Colonic mucosa (tissue), 4 donors: ENCODE results near the gene CSNK1G2. TPM values are rescaled to one million over a fixed set of nuclear protein-coding genes. Genes with fewer than 3 reads are reported as not detected.
"Not testable (repeated sequence)": the region's sequence is repeated elsewhere in the genome, so short reads cannot be mapped to it uniquely, and the experiment has no call there.

ENCODE experiments used
- DNase-seq: peaks from one replicate; pipeline ENCODE4 v3.0.0-alpha.2; 2020
- H3K27ac ChIP-seq: fragments of 200-600 bp; one replicate; pipeline ENCODE4 v1.8.0; 2021
- H3K27me3 ChIP-seq: fragments of 200-600 bp; one replicate; pipeline ENCODE4 v1.8.0; 2021
- H3K36me3 ChIP-seq: fragments of 200-600 bp; one replicate; pipeline ENCODE4 v1.8.0; 2021
- H3K4me1 ChIP-seq: fragments of 200-600 bp; one replicate; pipeline ENCODE4 v1.8.0; 2021; ENCODE audit warnings: mild to moderate bottlenecking
- H3K4me3 ChIP-seq: fragments of 200-600 bp; one replicate; pipeline ENCODE4 v1.8.0; 2021
- H3K9ac ChIP-seq, 2 donors: one replicate each; pipeline ENCODE4 v1.7.0; 2013; ENCODE audit warnings: control low read depth in 2 of 2, low read depth in 2 of 2, low read length in 2 of 2
- H3K9me3 ChIP-seq: fragments of 200-600 bp; one replicate; pipeline ENCODE4 v1.8.0; 2021
- intact Hi-C: fragments of 100-400 bp; cut with DNase I; formaldehyde crosslinking; loops from one replicate; pipeline ENCODE4 v1.14.1; 2022
- total RNA-seq, 2 donors: library from RNA; stranded (reverse); fragmentation: NEBNext Ultra II Directional in 1 of 2; extraction: Animal tissue kit (Norgen Biotek cat#: 25700) in 1 of 2; gene quantifications; one replicate each; pipeline ENCODE4 v1.2.1, GENCODE V29; 2021
- TF ChIP-seq, protein P1 (sequence below): fragments of 200-600 bp; IDR thresholded peaks from one replicate; pipeline ENCODE4 v1.8.0; 2022; ENCODE audit warnings: antibody characterized with exemption, mild to moderate bottlenecking
- donor health status: healthy.
- donor health status: DM: no; HTN: no; CAD: no.
- donor health status: DM: no; HTN: no; CAD: no.

CSNK1G2 gene
- total RNA-seq, 2 donors from 2014 or later = 55.3 to 61.0 TPM

DNA sequence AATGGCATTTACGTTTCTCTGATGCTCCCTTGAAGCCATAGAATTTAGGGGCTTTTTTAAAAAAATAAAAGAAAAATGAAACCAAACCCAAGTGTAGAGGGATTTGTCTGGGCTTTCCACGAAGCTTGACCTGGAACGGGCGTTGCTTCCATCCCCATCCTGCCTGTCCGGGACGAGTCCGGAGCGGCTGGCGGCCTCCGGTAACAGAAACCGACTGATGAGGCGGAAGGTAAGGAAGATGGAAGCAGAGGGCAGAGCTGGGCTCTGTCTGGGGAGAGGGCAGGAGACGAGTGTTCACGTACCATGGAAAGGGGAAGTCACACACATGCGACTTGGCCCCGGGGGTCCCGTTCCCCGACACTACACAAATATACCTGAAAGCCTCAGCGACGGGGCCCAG is 40.3 kb downstream of the CSNK1G2 start:
- Histone ChIP-seq H3K4me1 (no peaks in the 10 kb centered on the region), H3K27ac (no peak overlapping the region), H3K36me3 (peaks cover 10% of the 10 kb centered on the region), H3K9me3 (no peaks in the 10 kb centered on the region), H3K27me3 (no peaks in the 10 kb centered on the region), H3K4me3 (no peak overlapping the region), H3K9ac (no peak overlapping the region)
- TF ChIP-seq, protein P1, sequence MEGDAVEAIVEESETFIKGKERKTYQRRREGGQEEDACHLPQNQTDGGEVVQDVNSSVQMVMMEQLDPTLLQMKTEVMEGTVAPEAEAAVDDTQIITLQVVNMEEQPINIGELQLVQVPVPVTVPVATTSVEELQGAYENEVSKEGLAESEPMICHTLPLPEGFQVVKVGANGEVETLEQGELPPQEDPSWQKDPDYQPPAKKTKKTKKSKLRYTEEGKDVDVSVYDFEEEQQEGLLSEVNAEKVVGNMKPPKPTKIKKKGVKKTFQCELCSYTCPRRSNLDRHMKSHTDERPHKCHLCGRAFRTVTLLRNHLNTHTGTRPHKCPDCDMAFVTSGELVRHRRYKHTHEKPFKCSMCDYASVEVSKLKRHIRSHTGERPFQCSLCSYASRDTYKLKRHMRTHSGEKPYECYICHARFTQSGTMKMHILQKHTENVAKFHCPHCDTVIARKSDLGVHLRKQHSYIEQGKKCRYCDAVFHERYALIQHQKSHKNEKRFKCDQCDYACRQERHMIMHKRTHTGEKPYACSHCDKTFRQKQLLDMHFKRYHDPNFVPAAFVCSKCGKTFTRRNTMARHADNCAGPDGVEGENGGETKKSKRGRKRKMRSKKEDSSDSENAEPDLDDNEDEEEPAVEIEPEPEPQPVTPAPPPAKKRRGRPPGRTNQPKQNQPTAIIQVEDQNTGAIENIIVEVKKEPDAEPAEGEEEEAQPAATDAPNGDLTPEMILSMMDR = no peak
- intact Hi-C loops = no loop called here
- no peak for DNase-seq

DNA sequence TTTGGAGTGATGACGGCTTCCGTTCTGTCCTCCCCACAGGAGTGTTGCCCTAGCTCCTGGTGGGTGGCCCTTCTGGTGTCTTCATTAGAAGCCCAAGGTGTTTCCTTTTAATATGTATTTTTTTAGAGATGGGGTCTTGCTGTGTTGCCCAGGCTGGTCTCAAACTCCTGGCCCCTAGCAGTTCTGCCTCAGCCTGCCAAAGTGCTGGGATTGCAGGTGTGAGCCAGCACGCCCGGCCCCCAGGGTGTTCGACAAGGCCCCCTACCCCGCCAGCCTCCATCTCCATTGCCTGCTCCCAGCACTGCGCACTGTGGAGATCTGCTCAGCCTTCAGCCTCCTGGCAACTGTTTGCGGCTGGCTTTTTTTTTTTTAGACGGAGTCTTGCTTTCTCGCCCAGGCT is 43.4 kb downstream of the CSNK1G2 start:
- no peaks in the 10 kb centered on the region for H3K4me1 ChIP-seq
- peaks cover 13% of the 10 kb centered on the region for H3K36me3 ChIP-seq
- no peaks in the 10 kb centered on the region for H3K27me3 ChIP-seq
- DNase-seq = no peak
- no peak overlapping the region for H3K4me3 ChIP-seq
- no peaks in the 10 kb centered on the region for H3K9me3 ChIP-seq
- H3K9ac ChIP-seq = no peak overlapping the region
- no peak overlapping the region for H3K27ac ChIP-seq
- intact Hi-C loops = no loop called here
- TF ChIP-seq, protein P1 = no peak

DNA sequence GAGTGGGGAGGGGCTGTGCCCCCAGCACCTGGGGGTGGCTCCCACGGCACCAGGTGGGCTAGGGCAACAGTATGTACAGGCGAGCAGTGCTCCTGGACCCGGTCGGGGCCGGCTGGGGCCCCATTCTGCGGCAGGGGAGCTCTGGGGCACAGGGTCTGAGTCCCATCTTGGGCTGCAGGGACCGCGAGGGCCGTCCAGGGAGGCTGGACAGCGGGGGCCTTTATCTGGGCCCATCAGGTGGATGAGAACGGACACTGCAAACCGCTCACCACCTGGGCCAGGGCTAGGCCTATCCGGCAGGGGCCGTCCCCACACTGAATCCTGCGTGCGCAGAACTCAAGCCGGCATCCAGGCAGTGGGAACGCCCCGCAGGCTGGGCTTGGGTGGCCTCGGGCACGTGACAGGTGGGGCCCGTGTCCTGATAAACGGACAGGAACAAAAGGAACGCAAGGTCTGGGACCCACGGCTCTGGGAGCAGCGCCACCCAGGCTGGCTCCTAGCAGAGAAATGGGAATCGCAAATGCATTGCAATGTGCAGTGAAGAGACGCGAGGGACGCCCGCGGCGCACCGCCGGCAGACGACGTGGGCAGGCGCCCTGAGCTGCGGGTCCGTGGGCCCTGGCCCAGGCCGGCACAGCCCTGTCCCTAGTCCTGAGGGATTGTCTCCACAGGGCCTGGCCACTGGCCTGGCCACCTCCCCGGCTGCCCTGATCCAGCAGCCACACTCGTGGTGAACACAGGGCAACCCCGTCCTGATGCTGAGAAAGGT is 44.8 kb downstream of the CSNK1G2 start:
- no peaks in the 10 kb centered on the region for H3K4me1 ChIP-seq
- no peak overlapping the region for H3K27ac ChIP-seq
- no peak for DNase-seq
- no peak overlapping the region for H3K4me3 ChIP-seq
- no peak overlapping the region for H3K9ac ChIP-seq
- no peaks in the 10 kb centered on the region for H3K27me3 ChIP-seq
- no peaks in the 10 kb centered on the region for H3K9me3 ChIP-seq
- TF ChIP-seq, protein P1 = no peak
- intact Hi-C loops = no loop called here
- peaks cover 15% of the 10 kb centered on the region for H3K36me3 ChIP-seq

DNA sequence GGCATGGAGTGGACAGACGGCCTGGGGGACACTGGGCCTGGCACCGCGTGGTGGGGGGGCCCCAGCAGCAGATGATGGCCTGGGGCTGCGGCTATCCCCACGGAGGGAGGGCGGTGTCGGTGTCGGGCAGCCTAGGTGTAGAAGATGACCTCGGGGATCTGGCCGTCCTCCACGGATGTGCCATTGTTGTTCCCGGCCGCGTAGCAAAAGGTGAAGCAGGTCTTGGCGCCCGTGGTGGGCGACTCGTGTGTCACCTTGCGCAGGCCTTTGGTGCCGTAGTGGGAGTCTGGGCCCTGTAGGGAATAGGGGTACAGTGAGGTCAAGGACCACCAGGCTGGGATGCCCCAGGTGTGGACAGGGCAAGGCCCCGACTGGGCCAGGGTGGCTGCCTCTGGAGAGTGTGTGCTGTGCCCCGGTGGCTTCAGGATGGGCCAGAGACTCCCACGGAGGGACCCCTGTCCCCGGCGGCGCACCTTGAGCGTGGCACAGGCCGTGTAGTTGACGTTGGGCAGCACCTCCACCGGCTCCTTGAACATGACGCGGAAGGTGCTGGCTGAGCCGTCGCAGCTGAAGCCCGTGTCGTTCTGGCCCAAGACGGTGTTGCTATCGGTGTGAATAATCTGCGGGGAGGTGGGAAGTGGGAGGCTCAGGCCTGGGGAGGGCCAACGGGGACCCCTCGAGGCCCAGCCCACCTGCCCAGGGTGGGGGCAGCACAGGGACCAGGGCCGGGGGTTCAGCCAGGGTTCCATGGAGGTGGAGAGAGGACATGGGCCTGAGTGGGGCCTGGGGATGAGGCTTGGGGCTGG is 45.6 kb downstream of the CSNK1G2 start:
- Histone ChIP-seq H3K4me3 (no peak overlapping the region), H3K27me3 (no peaks in the 10 kb centered on the region), H3K9ac (no peak overlapping the region), H3K4me1 (no peaks in the 10 kb centered on the region), H3K36me3 (peaks cover 17% of the 10 kb centered on the region), H3K27ac (no peak overlapping the region), H3K9me3 (no peaks in the 10 kb centered on the region)
- intact Hi-C loops = no loop called here
- TF ChIP-seq, protein P1 = no peak
- DNase-seq = no peak

DNA sequence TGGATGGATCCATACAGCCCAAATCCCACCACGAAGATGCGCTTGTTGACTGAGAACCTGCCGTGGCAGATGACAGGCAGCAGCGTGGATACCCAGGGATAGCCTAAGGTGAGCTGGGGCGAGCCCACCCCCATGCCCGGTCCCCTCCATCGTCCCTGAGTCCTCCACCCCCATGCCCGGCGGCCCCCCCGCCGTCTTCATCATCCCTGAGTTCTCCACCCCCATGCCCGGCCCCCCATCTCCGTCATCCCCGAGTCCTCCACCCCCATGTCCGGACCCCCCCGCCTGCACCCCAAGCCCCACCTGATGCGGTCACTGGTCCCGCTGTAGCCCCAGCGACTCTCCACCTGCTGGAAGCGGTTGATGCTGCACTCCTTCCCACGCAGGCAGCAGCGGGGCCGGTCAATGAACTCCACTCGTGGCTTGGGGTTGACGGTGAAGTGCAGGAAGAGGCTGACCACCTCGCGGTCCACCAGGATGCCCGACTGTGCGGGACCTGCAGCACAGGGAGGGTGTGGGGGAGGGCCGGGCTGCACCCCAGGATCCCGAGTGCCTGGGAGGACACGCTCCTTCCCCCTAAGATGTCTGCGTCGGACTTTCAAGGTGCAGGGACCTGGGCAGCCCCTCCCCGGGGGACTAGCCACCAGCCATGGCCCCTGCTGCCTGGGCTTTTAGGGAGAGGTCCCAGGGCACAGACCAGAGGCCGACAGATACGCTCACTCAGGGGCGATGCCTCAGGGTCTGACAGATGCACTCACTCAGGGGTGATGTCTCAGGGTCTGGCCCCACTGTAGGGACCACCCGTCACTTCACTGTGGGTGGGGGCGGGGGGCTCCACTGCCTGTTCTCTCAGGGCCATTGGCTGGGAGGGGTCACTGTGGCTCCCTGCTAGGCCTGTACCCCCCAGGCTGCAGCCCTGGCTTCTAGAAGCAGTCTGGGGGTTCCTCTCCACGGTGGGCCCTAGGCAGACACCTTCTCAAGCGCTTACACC is 46.5 kb downstream of the CSNK1G2 start:
- no peak overlapping the region for H3K9ac ChIP-seq
- no peak overlapping the region for H3K4me3 ChIP-seq
- H3K36me3 ChIP-seq = peaks cover 17% of the 10 kb centered on the region
- intact Hi-C loops = no loop called here
- no peaks in the 10 kb centered on the region for H3K4me1 ChIP-seq
- H3K9me3 ChIP-seq = no peaks in the 10 kb centered on the region
- H3K27ac ChIP-seq = no peak overlapping the region
- no peak for DNase-seq
- TF ChIP-seq, protein P1 = no peak
- no peaks in the 10 kb centered on the region for H3K27me3 ChIP-seq

DNA sequence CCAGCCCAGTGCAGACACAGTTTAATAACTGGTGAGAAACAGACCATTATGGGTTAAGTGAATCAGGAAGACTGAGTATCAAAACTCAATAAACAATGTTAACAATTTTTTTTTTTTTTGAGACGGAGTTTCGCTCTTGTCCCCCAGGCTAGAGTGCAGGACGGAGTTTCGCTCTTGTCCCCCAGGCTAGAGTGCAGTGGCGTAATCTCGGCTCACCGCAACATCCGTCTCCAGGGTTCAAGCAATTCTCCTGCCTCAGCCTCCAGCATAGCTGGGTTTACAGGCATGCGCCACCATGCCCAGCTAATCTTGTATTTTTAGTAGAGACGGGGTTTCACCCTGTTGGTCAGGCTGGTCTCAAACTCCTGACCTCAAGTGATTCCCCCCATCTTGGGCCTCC is 47.5 kb downstream of the CSNK1G2 start:
- H3K9ac ChIP-seq, intact Hi-C loops, H3K27ac ChIP-seq, DNase-seq, H3K4me3 ChIP-seq, H3K4me1 ChIP-seq, H3K27me3 ChIP-seq, H3K9me3 ChIP-seq: not testable (repeated sequence)
- H3K36me3 ChIP-seq = peaks cover 17% of the 10 kb centered on the region
